Fibroblast of the aortic adventitia (primary cell): ENCODE measurements around the gene PPP5C. TPM values are rescaled to one million over a fixed set of nuclear protein-coding genes. Genes with fewer than 3 reads are reported as not detected.

Experiments
- DNase-seq: peaks from one replicate; pipeline ENCODE4 v3.0.0-alpha.2; 2010; ENCODE audit warnings: low read depth
- H3K4me3 ChIP-seq: 2 replicates; pipeline ENCODE4 v1.5.1; 2011; ENCODE audit warnings: low read depth, mild to moderate bottlenecking, control low read depth, low read length, moderate library complexity
- total RNA-seq: library from RNA; depleted of rRNA; stranded (reverse); fragments of >200 nt; gene quantifications from 2 replicates; pipeline ENCODE4 v1.2.3, GENCODE V29; 2012; ENCODE audit warnings: low replicate concordance
- TF ChIP-seq, protein P1 (sequence below): IDR thresholded peaks from 2 replicates; pipeline ENCODE4 v1.5.1; 2011; ENCODE audit warnings: mild to moderate bottlenecking, low read length, control low read depth, inconsistent platforms; ENCODE audit not compliant: insufficient read depth

The PPP5C gene
- total RNA-seq, 1 donor, result 52.4 TPM

GRCh38 chr19:46409191-46409590, 62.3 kb downstream of the PPP5C start:
- TF ChIP-seq, protein P1, sequence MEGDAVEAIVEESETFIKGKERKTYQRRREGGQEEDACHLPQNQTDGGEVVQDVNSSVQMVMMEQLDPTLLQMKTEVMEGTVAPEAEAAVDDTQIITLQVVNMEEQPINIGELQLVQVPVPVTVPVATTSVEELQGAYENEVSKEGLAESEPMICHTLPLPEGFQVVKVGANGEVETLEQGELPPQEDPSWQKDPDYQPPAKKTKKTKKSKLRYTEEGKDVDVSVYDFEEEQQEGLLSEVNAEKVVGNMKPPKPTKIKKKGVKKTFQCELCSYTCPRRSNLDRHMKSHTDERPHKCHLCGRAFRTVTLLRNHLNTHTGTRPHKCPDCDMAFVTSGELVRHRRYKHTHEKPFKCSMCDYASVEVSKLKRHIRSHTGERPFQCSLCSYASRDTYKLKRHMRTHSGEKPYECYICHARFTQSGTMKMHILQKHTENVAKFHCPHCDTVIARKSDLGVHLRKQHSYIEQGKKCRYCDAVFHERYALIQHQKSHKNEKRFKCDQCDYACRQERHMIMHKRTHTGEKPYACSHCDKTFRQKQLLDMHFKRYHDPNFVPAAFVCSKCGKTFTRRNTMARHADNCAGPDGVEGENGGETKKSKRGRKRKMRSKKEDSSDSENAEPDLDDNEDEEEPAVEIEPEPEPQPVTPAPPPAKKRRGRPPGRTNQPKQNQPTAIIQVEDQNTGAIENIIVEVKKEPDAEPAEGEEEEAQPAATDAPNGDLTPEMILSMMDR, result no peak
- no peak for DNase-seq
- H3K4me3 ChIP-seq, result no peak overlapping the region

- H3K4me3 ChIP-seq, result no peak overlapping the region
- TF ChIP-seq, protein P1, result no peak
Measured at GRCh38 chr19:46410205-46411087, 63.6 kb downstream of the PPP5C start.

DNA sequence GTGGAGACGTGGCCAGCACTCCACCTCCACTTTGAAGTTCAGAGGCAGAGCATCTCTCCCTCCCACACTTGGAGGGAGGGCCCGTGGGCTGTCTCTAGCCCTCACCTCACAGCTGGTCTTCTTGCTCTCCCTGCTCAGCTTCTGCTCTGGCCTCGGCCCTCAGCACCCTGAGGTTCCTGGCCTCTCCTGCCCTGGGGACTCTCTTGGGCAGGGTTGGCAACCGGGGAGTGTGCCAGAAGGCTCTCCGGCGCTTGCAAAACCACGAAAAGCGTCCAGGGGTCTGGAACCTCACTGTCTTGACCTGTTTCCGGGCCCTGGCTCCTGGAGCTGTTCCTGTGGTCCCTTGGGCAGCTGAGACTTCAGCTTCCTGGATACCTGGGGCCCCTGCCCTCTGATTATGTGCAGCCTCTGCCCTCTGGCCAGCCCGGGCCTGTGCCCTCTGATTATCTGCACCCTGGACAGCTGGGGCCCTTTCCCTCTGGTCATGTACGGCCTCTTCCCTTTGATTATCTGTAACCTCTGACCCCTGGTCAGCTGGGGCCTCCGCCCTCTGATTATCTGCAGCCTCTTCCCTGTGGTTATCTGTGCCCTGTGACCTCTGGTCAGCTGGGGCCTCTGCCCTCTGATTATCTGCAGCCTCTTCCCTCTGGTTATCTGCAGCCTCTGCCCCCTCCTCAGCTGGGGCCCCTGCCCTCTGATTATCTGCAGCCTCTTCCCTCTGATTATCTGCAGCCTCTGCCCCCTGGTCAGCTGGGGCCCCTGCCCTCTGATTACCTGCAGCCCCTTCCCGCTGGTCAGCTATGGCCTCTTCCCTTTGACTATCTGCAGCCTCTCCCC, 64.4 kb downstream of the PPP5C start:
- no peak for DNase-seq
- TF ChIP-seq, protein P1, result no peak
- H3K4me3 ChIP-seq, result peak overlapping the region; percentile 73

More at GRCh38 chr19:46410205-46411087, 63.6 kb downstream of the PPP5C start:
- no peak for DNase-seq

DNA sequence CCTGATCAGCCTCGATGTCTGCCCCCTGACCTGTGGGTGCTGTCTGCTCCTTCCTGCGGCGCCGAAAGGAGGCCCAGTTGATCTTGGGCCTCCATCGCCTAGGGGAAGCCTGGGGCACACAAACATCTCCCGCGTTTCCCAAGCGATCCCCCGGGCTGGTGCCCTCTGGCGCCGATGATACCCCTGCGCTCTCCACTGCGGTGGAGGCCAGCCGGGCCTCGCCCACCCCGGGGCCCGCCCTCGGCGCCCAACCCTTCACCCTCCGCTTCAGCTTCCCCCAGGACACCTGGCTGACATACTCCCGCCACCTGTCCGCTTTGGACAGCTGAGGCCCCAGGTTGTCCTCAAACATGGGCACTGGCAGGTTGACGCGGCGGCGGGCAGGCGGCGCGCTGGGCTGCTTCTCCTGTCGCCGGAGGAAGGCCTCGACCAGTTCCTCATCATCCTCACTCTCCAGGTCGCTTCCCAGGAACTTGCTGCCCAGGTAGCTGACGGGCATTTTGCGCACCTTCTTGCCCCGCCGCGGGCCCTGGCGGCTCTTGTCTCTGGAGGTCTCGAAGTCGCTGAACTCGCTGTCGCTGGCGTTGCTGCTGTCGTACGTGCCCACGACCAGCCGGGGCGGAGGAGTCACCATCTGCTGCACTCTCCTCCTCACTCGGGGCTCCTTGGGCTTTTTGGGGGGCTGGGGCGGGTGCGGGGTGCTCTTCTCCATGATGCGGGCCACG, 65.2 kb downstream of the PPP5C start:
- TF ChIP-seq, protein P1, result no peak
- no peak for DNase-seq
- H3K4me3 ChIP-seq, result peak overlapping the region; percentile 73

GRCh38 chr19:46412650-46413261, 65.9 kb downstream of the PPP5C start:
- peak overlapping the region; percentile 73 for H3K4me3 ChIP-seq
- no peak for DNase-seq
- TF ChIP-seq, protein P1, result no peak
